Fibroblast of skin of left quadriceps (primary cell): ENCODE measurements around the gene ZNF674.
"Not testable (repeated sequence)": the region's sequence is repeated elsewhere in the genome, so short reads cannot be mapped to it uniquely, and the experiment has no call there.

Source experiments
- DNase-seq, 2 experiments: peaks; one replicate each; pipeline ENCODE4 v3.0.0-alpha.2; 2013; ENCODE audit warnings: low read depth in 2 of 2

ZNF674 gene

GRCh38 chrX:46465203-46465602 is 80.0 kb downstream of the ZNF674 start:
- no peak for DNase-seq

- DNase-seq, result no peak
These were observed 81.5 kb downstream of the ZNF674 start for GRCh38 chrX:46463682-46464081.

GRCh38 chrX:46461660-46462191 is 83.5 kb downstream of the ZNF674 start:
- DNase-seq, result no peak

- not testable (repeated sequence) for DNase-seq
These were observed 84.2 kb downstream of the ZNF674 start for GRCh38 chrX:46460801-46461659.

- no peak for DNase-seq
These were observed 85.6 kb downstream of the ZNF674 start for GRCh38 chrX:46459603-46460002.

GRCh38 chrX:46456125-46456922 is 88.9 kb downstream of the ZNF674 start:
- DNase-seq, result no peak
